GM19452 (cell line): Measurements from ENCODE around the gene GLTP.
"Not testable (repeated sequence)": the region's sequence is repeated elsewhere in the genome, so short reads cannot be mapped to it uniquely, and the experiment has no call there.

Source experiments
- ATAC-seq: cut with Tn5 transposase; IDR thresholded peaks from one replicate; pipeline ENCODE4 v1.9.1; 2021; ENCODE audit not compliant: unreplicated experiment

Gene GLTP

DNA sequence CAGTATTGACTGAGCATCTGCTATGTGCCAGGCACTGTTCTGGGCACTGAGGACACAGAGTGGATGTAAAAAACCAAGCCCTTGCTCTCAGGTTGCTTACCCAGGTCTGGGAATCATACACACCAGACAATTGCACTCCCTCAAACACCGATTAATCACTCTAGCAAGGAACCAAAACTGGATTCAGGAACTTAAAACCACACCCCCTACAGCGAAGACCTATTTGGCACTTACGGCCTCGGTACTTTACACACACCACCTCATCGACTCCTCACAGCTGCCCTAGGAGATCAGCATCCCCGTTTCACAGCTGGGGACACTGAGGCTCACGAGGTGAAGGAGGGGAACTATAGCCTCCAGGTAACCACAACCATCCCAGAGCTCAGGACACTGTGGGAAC lies 1.6 kb downstream of the GLTP start:
- no peak for ATAC-seq

DNA sequence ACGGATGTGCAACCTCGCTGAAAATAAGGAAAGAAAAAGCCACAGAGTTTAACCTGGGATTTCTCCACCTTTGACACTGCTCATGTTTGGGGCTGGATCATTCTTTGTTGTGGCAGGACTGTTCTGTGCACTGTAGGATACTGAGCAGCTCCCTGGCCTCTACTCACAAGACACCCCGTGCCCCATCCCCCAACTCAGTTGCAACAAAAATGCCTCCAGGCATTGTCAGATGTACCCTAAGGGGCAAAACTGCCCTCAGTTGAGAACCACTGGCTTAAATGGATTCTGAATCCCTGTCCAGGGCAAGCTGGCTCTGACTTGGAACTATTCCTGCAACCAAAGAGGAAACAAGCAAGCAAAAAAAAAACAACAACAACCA lies 2.1 kb downstream of the GLTP start:
- no peak for ATAC-seq

DNA sequence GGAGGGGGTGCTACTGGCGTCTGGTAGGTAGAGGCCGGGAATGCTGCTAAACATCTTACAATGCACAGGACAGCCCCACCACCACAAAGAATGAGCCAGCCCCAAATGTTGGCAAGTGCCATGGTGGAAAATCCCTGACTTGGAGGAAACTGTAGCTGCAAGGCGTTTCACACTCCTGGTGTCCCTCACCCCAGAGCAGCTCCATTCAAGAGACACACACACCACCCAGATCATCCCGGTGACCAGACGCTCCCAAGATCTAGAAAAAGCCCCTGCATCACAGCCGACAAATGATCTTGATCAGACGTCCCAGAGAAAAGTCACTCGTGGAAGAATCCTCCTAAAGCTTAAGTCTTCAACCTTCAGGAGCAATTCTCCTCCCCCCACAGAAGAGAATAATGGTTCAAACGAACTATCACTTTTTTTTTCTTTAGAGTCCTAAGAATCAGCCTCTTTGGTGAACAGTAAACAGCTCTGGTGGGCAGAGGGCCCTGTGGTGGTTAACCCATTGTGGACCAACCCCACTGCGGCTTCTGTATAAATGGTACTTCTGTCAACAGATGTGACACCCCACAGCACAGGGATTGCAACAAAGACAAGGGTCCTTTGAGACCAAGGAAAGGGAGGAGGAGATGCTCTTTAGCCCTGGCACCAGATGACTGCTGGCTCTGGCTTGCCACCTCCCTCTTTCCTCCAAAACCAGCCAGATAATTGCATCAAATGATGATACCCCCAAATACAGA lies 2.7 kb downstream of the GLTP start:
- ATAC-seq: no peak

DNA sequence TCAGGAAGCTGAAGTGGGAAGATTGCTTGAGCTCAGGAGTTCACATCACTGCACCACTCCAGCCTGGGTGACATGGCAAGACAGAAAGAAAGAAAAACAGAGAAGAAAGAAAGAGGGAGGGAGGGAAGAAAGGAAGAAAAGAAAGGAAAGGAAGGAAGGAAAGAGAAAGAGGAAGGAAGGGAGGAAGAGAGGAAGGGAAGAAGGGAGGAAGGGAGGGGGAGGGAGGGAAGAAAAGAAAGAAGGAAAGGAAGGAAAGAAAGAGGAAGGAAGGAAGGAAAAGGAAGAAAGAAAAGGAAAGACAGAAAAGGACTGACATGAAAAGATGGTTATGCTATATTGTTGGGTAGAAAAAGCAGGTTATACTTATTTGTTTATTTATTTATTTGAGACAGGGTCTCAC lies 3.9 kb downstream of the GLTP start:
- no peak for ATAC-seq

DNA sequence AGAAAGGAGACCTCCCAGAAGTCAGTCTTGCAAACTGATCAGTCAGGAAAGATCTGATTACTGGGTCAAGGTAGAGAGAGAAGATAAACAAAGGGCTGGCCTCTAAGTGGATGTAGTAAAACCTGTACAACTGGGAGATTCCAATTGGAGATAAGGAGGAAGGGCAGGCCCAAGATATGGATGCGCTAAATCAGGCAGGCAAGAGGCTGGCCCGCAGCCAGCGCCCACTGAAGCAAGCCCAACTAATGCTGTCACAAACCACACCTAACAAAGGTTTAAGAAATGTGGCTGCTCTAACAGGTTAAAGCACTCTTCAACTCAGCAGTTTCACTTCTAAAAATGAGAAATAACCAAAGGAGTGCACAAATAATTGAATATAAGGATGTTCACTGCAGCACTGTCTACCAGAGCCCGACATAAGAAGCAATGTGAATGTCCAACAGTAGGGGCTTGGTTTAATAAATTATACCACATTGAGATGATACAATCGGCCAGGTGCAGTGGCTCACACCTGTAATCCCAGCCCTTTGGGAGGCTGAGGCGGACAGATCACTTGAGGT lies 4.7 kb downstream of the GLTP start:
- no peak for ATAC-seq

DNA sequence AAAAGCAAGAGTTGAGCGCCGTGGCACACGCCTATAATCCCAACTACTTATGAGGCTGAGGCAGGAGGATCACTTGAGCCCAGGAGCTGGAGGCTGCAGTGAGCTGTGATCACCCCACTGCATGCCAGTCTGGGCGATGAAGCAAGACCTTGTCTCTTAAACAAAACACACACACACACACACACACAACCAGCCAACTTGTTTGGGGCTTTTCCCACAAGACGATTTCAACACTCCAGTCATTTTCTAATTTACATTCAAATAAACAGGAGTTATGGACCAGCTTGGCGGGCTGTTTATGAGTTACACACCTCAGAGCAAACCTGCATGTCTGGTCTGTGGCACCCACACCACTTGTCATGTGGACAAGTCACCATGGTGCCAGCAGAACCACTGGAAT lies 6.7 kb downstream of the GLTP start:
- ATAC-seq: no peak

DNA sequence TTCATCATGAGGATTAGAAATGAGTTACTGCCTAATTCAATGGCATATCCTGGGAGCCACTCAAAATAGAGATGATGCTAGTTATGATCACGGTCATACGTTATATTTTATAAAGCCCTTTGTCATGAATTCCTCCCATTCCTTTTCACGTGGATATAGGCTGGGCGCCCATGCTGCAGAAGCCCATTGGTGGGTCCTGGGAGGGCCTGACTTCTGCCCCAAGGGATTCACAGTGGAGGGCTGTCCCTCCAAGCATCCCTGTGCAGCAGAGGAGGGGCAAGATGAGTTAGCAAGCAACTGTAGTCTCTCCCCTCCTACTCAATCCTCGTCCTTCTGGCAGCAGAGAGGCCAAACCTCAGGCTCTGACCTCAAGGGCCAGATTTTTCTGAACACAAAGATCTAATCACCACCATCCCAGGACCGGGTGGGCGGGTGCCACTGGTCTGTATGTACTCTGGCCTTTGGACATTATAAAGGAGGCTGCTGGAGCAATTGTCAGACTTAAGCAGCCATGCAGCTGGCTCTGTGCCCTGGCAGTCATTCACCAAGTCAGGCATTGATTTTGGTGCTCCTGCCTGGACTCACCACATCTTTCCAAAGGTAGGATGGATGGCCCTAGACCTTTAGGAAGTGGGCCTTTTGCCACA lies 8.6 kb downstream of the GLTP start:
- ATAC-seq: no peak

DNA sequence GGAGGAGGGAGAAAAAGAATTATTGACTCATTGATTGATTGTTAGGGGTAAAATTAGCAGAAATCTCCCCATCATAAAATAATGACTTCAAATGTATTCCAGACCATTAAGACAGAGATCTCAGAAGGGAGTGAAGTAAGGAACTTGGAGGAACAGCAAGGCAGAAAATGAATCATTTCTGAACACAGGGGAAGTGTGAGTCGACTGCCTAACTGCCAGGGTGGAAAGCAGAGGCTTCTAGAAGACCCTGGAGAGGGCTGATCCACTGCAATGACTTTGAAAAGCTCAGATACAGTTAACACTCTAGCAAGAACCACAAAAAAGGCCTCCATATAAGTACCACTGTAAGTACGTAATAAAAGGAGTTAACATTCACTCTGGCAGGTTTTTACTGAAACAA lies 9.7 kb downstream of the GLTP start:
- no peak for ATAC-seq

DNA sequence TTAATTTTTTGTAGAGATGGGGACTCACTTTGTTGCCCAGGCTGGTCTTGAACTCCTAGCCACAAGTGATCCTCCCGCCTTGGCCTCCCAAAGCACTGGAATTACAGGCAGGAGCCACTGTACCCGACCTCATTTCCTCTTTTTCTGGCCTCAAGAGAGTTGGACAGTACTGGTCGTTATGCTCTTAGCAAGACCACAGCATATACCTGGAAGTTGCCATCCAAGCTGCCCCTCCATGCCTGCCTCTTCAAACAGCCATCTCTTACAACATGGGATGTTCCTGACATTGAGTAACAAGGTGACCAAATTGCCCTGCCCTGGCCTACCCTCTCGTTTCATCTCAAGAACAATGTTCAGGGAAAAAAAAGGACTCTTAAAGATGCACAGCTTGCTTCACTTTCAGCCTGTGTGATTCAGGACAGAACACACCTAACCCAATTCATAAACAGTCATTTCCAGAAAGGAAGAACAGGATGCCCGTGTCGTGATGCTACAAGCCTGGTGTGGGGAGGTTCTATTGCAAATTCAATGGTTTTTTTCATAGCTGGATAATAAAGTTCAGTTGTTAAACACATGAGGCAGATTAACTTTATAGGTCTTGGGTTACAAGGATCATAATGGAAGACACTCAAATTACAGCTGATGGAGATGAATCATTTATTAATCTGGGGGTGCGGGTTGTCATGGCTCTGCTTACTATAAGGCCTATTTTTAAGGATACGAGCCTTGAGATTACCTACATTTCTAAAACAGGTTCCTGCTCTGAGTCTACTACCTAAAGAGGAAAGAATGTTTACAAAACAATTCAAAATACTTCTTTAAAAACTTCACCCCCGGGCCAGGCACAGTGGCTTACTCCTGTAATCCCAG lies 11.9 kb downstream of the GLTP start:
- ATAC-seq: no peak

DNA sequence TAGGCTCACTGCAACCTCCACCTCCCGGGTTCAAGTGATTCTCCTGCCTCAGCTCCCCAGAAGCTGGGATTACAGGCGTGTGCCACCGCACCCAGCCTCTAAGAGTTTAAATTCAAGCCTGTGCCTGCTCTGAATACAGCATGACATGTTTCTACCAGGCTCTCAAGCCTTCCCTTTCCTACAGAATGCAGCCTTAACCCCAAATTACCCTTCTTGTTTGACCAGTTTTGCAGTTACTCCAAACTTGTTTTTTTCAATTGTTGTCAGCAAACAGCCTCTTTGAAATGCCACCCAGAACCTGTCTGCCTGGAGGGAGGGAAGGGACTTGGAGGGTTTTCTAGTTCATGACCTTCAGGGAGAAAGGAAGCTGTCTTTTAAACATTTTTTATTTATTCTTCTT lies 15.4 kb downstream of the GLTP start:
- ATAC-seq: no peak

DNA sequence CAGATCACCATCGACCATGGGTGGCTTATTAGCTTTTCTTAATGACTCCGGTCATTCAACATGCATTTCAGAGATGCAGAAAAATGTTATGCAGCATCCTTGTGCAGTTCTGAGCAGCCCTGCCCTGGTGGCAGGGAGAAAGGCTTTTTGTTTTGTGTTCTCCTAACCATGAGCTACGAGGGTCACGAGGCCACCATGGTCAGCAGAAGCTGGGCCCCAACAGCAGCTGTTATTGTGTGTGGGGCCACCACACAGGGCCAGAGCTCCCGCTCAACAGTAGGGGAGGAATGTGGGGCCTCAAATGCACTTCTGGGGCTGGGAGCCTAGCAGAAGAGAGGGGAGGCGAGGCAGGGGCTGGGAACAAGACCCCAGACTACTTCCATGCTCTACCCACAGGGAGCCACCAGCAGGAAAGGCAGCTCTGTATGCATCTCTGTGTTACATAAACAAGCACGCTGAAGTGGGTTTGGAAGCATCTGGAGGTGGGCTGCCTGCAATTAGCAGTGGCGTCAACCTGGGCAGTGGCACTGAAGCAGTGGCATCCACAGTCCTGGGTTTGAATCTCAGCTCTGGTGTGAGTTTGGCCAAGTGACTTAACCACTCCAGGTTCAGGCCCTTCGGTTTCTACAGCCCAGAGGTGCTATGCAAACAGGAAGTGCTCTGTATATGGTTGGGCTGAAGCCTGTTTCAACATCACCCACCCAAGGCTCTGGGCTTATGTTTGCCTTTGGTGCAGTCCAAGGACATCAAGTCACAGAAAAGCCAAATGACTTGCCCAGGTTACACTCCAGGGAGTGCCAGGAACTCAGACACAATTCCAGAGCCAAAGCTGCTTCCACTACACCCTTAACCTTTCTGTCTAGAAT lies 16.3 kb downstream of the GLTP start:
- ATAC-seq: no peak

DNA sequence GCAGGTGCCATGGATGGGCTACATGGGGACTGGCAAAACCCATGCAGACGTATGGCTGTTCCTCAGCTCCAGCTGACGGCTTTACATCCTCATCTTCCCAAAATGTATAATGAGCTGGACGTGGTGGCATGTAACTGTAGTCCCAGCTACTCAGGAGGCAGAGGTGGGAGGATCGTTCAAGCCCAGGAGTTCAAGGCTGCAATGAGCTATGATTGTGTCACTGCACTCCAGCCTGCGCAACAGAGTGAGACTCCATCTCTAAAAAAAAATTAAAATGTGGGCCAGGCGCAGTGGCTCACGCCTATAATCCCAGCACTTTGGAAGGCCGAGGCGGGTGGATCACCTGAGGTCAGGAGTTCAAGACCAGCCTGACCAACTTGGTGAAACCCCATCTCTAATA lies 17.9 kb downstream of the GLTP start:
- not testable (repeated sequence) for ATAC-seq

DNA sequence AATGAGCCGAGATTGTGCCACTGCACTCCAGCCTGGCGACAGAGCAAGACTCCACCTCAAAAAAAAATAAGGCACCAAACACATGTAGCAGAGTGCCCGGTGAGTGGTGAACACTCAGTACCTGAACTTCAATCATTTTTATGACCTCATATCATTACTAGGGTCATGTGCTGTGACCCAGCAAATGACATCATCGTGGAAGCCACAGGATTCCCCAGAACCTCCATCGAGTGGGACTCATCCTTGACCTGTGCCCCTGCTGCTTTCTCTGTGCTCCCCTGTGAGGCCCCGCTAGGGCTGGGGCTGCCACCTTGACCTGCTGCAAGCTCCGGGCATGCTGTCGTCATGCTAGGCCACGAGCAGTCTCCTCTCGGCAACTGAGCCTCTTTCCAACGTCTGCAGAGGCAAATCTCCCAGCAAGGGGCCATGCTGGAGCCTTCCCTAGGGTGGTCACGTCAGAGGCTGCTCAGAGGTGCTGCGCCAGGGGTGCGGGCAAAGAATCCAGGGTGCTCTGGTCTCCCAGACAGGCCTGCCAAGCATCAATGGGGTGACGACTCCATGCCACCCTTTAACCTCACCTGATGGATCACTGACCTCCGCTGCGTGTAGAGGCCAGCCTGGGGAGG lies 18.5 kb downstream of the GLTP start:
- ATAC-seq: no peak

DNA sequence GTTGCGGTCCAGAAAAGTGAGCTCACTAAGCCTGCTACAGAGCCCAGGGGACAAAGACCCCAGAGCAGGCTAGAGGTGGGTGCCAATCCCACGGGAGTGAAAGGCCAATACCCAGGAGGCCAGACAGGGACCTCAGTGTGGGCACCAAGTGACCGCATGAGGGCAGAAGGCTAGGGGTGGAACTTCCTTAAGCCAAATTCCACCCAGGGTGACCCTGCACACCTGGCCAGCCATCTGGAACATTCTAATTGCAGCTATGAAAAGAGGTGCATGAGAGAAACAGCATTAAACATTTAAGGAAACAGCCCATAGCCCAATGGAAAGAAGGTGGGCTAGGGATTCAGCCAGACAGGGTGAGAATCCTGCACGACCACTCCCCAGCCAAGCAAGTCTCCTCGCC lies 19.4 kb downstream of the GLTP start:
- no peak for ATAC-seq

DNA sequence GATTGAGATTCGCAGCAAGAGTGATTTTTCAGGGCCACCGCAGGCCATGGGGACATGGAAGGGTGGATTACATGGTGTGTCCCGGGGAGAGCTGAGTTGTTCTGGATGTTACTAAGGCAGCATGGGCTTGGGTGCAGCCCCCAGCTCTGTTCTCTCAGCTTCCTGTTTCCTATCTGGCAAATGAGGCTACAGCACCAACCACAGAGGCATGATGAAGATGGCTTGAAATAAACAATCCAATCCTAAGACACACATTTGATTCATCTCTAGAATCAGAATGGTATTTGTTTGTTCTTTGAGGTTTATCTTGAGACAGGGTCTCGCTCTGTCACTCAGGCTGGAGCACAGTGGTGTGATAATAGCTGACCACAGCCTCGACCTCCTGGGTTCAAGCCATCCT lies 21.6 kb downstream of the GLTP start:
- ATAC-seq: no peak

DNA sequence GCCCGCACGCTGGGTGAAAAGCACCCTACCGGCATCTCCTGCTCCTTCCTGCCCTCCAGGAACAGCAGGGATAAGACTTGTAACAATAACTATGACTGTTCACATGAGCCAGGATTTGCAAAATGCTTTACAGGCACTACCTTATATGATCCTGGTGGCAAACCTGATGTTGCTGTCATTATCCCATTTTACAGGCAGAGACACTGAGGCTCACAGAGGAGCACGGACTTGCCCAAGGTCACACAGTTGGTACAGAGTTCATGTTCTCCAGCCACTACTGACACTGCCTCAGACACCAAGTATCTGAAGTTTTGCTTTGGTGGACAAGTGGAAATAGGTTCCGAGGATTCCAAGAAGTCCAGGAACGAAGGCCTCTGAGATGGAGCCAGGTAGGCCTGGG lies 22.6 kb downstream of the GLTP start:
- no peak for ATAC-seq

DNA sequence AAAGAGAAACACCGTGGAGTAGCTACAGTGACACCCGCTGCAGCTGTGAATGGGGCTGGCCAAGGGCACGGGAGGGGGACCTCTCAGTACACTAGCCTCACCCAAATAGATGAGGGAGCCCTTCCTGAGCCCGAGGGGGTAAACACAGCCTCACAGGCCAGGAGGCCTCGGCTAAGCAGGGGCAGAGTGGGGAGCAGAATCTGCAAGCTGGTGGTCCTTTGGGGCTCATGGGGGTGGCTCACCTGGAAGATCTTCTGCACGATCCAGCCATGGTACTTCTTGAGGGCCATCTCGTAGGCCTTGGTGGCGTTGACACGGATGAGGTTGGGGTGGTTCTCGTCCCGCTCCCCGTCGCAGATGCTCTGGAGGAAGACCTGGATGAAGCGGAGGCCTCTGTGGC lies 25.0 kb downstream of the GLTP start:
- ATAC-seq: no peak

DNA sequence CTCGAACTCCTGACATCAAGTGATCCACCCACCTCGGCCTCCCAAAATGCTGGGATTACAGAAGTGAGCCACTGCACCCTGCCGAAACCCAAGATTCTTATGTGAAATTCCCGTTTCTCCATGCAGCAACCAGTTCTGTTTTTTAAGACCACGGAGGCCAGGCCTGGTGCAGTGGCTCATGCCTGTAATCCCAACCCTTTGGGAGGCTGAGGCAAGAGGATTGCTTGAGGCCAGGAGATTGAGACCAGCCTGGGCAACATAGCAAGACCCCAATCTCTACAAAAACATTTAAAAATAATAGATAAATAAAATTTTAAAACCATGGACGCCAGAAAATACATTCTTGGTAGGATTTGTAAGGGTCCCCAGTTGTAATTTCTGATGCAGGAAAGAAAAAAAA lies 29.8 kb downstream of the GLTP start:
- not testable (repeated sequence) for ATAC-seq

DNA sequence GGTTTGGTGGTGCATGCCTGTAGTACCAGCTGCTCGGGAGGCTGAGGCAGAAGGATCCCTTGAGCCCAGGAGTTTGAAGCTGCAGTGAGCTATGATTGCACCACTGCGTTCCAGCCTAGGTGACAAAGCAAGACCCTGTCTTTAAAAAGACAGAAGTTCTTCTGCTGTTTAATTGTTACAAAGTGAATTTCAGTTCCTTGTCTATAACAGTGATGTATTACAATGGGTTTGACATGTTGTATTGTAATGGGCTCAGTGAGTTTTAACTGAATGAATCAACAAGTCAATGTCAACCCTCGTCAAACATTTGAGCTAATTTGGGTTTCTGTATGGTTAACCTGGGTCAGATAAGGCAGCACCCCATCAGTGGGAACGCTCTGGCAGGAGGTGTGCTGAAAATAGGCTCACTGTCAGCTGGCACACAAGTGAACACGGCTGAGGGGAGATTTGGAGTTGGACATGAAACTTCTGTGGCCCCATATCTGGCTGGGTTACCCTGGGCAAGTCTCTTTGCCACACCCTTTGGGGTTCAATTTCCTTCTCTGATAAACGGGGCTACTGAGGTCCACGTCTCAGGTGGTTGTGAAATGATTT lies 33.1 kb downstream of the GLTP start:
- no peak for ATAC-seq

DNA sequence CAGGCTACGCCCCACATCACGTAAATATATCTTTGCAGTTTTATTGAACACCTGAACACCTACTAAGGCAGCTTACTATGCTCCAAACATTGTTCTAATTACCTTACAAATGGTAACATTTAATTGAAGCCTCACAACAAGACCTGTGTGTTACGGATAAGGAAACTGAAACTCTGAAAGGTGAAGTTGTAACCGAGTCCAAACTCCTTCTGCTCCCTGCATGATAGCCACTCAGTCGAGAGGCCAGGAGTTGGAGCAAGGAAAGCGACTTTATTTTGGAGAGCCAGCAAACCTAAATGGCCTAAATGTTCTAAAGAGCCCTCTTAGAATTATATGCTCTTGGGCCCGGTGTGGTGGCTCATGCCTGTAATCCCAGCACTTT lies 34.5 kb downstream of the GLTP start:
- ATAC-seq: no peak
